ENCODE measurements around the gene CHD5.

CHD5 gene

GRCh38 chr1:6075748-6076147 is 104.4 kb downstream of the CHD5 start:
- Histone ChIP-seq H3K9me3 (ENCODE audit: control insufficient read depth, low read length) (no peaks in the 10 kb centered on the region), H3K79me2 (no peaks in the 10 kb centered on the region), H3K27ac (no peak overlapping the region), H3K4me1 (no peaks in the 10 kb centered on the region), H2AFZ (no peak overlapping the region), H3K36me3 (ENCODE audit: control insufficient read depth, insufficient read depth, low read length) (no peaks in the 10 kb centered on the region), H3K9ac (no peak overlapping the region), H3K27me3 (ENCODE audit: control insufficient read depth, insufficient read depth, low read length) (no peaks in the 10 kb centered on the region), H3K4me2 (ENCODE audit: low read length) (no peak overlapping the region), H3K4me3 (ENCODE audit: low read depth, low read length) (no peak overlapping the region)
- no peak for TF ChIP-seq CTCF (IDR thresholded peaks at IDR 0.05)

- Histone ChIP-seq H3K27me3 (ENCODE audit: control insufficient read depth, insufficient read depth, low read length) (no peaks in the 10 kb centered on the region), H3K4me3 (ENCODE audit: low read depth, low read length) (no peak overlapping the region), H3K27ac (no peak overlapping the region), H2AFZ (no peak overlapping the region), H3K4me1 (no peaks in the 10 kb centered on the region), H3K36me3 (ENCODE audit: control insufficient read depth, insufficient read depth, low read length) (no peaks in the 10 kb centered on the region), H3K9ac (no peak overlapping the region), H3K79me2 (no peaks in the 10 kb centered on the region), H3K9me3 (ENCODE audit: control insufficient read depth, low read length) (no peaks in the 10 kb centered on the region), H3K4me2 (ENCODE audit: low read length) (no peak overlapping the region)
- TF ChIP-seq CTCF (IDR thresholded peaks at IDR 0.05), result no peak
Observed at GRCh38 chr1:6074192-6074901, 105.8 kb downstream of the CHD5 start.

- H3K9ac ChIP-seq, result no peak overlapping the region
- no peaks in the 10 kb centered on the region for H3K36me3 ChIP-seq (ENCODE audit: control insufficient read depth, insufficient read depth, low read length)
- no peaks in the 10 kb centered on the region for H3K4me1 ChIP-seq
- H3K27ac ChIP-seq, result no peak overlapping the region
- H2AFZ ChIP-seq, result no peak overlapping the region
- H3K4me3 ChIP-seq (ENCODE audit: low read depth, low read length), result no peak overlapping the region
- H3K4me2 ChIP-seq (ENCODE audit: low read length), result no peak overlapping the region
- no peaks in the 10 kb centered on the region for H3K27me3 ChIP-seq (ENCODE audit: control insufficient read depth, insufficient read depth, low read length)
- TF ChIP-seq CTCF (IDR thresholded peaks at IDR 0.05), result no peak
- no peaks in the 10 kb centered on the region for H3K9me3 ChIP-seq (ENCODE audit: control insufficient read depth, low read length)
- no peaks in the 10 kb centered on the region for H3K79me2 ChIP-seq
Observed at GRCh38 chr1:6073480-6074053, 106.6 kb downstream of the CHD5 start.

DNA sequence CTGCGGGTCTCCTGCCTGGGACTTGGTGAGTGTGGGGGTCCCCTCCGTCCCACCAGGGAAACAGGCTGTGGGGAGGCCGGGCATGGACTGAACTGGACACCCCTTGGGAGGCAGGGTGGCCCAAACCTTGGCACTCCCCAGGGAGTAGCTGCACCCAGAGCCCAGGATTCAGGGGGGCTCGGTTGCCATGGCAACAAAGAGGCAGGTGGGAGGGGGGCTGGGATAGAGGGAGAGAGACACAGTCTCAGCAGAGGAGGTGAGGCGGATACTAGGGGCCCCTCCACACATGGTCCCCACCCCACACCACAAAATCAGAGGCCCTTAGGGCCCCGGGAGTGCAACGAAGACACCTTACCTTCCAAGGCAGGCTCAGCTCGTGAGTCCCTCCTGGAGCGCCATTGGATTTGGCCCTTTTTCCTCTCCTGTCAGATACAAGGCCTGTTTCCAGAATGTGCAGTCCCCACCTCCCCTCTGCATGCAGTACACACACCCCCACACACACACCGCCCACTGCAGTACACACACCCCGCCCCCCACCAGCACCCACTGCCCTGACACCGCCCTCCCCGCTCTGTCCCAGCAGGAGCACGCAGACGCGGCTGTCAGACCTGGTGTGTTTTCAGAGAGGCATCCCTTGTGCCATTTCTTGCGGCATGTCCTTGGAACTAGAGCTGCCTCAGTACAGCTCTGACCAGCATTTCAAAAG is 107.2 kb downstream of the CHD5 start:
- H3K9me3 ChIP-seq (ENCODE audit: control insufficient read depth, low read length), result no peaks in the 10 kb centered on the region
- no peak for TF ChIP-seq CTCF (IDR thresholded peaks at IDR 0.05)
- no peak overlapping the region for H3K4me3 ChIP-seq (ENCODE audit: low read depth, low read length)
- no peak overlapping the region for H3K4me2 ChIP-seq (ENCODE audit: low read length)
- no peaks in the 10 kb centered on the region for H3K27me3 ChIP-seq (ENCODE audit: control insufficient read depth, insufficient read depth, low read length)
- no peaks in the 10 kb centered on the region for H3K4me1 ChIP-seq
- no peak overlapping the region for H2AFZ ChIP-seq
- H3K27ac ChIP-seq, result no peak overlapping the region
- H3K36me3 ChIP-seq (ENCODE audit: control insufficient read depth, insufficient read depth, low read length), result no peaks in the 10 kb centered on the region
- H3K79me2 ChIP-seq, result no peaks in the 10 kb centered on the region
- no peak overlapping the region for H3K9ac ChIP-seq

Measured in parathyroid adenoma (tissue), 2 donors.